CD14-positive monocyte (primary cell): ENCODE results near the gene TKT. TPM values are rescaled to one million over a fixed set of nuclear protein-coding genes. Genes with fewer than 3 reads are reported as not detected.

Experiments used
- DNase-seq, 3 donors: peaks; one replicate each; pipeline ENCODE4 v3.0.0-alpha.2; 2011 to 2022
- H2AFZ ChIP-seq: 2 replicates; pipeline ENCODE4 v1.6.0; 2012; ENCODE audit warnings: mild to moderate bottlenecking, low read depth, low read length, inconsistent platforms; ENCODE audit not compliant: insufficient read depth, poor library complexity, severe bottlenecking
- H3K27ac ChIP-seq, 2 donors: 1 replicate in 1 of 2; 2 replicates in 1 of 2; pipeline ENCODE4 v1.5.1; 2012 to 2013; ENCODE audit warnings: low read length in 2 of 2, control low read depth in 1 of 2, inconsistent platforms in 1 of 2, low read depth in 1 of 2, mild to moderate bottlenecking in 1 of 2
- H3K27me3 ChIP-seq, 2 donors: one replicate each; pipeline versions ENCODE4 v1.6.0 to v1.6.1; 2011 to 2013; ENCODE audit warnings: low read length in 2 of 2; ENCODE audit not compliant: control insufficient read depth in 2 of 2, insufficient read depth in 2 of 2
- H3K36me3 ChIP-seq, 2 donors: replicated peaks in 1 of 2; 1 replicate in 1 of 2; 2 replicates in 1 of 2; pipeline versions ENCODE4 v1.5.1 to v1.6.1; 2012 to 2013; ENCODE audit warnings: low read length in 2 of 2, control low read depth in 1 of 2, inconsistent platforms in 1 of 2, mild to moderate bottlenecking in 1 of 2; ENCODE audit not compliant: insufficient read depth in 2 of 2, control insufficient read depth in 1 of 2
- H3K4me1 ChIP-seq, 2 donors: 1 replicate in 1 of 2; 2 replicates in 1 of 2; pipeline versions ENCODE4 v1.5.1 to v1.6.1; 2012 to 2013; ENCODE audit warnings: low read length in 2 of 2, control low read depth in 1 of 2, inconsistent platforms in 1 of 2, mild to moderate bottlenecking in 1 of 2, moderate library complexity in 1 of 2; ENCODE audit not compliant: insufficient read depth in 2 of 2, control insufficient read depth in 1 of 2
- H3K4me2 ChIP-seq: replicated peaks from 2 replicates; pipeline ENCODE3; 2012; ENCODE audit warnings: low read length, moderate library complexity, mild to moderate bottlenecking; ENCODE audit not compliant: poor library complexity, severe bottlenecking; ENCODE audit errors: extremely low read depth
- H3K4me3 ChIP-seq, 3 experiments: fragments of 200-600 bp in 1 of 3; sonication (generic) in 1 of 3; replicated peaks in 1 of 3; 1 replicate in 2 of 3; 2 replicates in 1 of 3; pipeline ENCODE4 v1.5.1; 2011 to 2013; ENCODE audit warnings: low read length in 3 of 3, mild to moderate bottlenecking in 3 of 3, control low read depth in 2 of 3, low read depth in 2 of 3, inconsistent platforms in 1 of 3, moderate library complexity in 1 of 3
- H3K79me2 ChIP-seq: 2 replicates; pipeline ENCODE4 v1.6.0; 2012; ENCODE audit warnings: mild to moderate bottlenecking, control low read depth, inconsistent platforms, low read length, moderate library complexity; ENCODE audit not compliant: insufficient read depth
- H3K9ac ChIP-seq: 2 replicates; pipeline ENCODE4 v1.6.0; 2017; ENCODE audit warnings: low read length, mild to moderate bottlenecking; ENCODE audit not compliant: insufficient read depth, poor library complexity, severe bottlenecking
- H3K9me3 ChIP-seq, 2 donors: replicated peaks in 1 of 2; 1 replicate in 1 of 2; 2 replicates in 1 of 2; pipeline versions ENCODE4 v1.5.1 to v1.6.1; 2012 to 2013; ENCODE audit warnings: low read length in 2 of 2, control low read depth in 1 of 2; ENCODE audit not compliant: control insufficient read depth in 1 of 2, insufficient read depth in 1 of 2
- H4K20me1 ChIP-seq: 2 replicates; pipeline ENCODE4 v1.6.0; 2012; ENCODE audit warnings: mild to moderate bottlenecking, low read length, control low read depth, moderate library complexity; ENCODE audit not compliant: insufficient read depth
- H3K27ac Mint-ChIP-seq, 7 donors: one replicate each; pipeline ENCODE4 v1.8.0; 2020; ENCODE audit warnings: mild to moderate bottlenecking in 7 of 7, mixed read lengths in 7 of 7, moderate library complexity in 6 of 7, inconsistent platforms in 2 of 7
- H3K27me3 Mint-ChIP-seq, 3 donors: one replicate each; pipeline ENCODE4 v1.8.0; 2021 to 2022; ENCODE audit warnings: low read depth in 3 of 3, mild to moderate bottlenecking in 3 of 3, mixed read lengths in 3 of 3, moderate library complexity in 3 of 3, inconsistent platforms in 1 of 3
- H3K36me3 Mint-ChIP-seq, 2 donors: one replicate each; pipeline ENCODE4 v1.8.0; 2020; ENCODE audit warnings: mixed read lengths in 2 of 2, inconsistent platforms in 1 of 2, mild to moderate bottlenecking in 1 of 2
- H3K4me1 Mint-ChIP-seq: one replicate; pipeline ENCODE4 v1.8.0; 2020; ENCODE audit warnings: mild to moderate bottlenecking, mixed read lengths
- H3K4me3 Mint-ChIP-seq, 2 donors: one replicate each; pipeline ENCODE4 v1.8.0; 2020; ENCODE audit warnings: mild to moderate bottlenecking in 2 of 2, mixed read lengths in 2 of 2, moderate library complexity in 1 of 2
- H3K9me3 Mint-ChIP-seq, 7 donors: one replicate each; pipeline ENCODE4 v1.8.0; 2020 to 2022; ENCODE audit warnings: mixed read lengths in 7 of 7, mild to moderate bottlenecking in 6 of 7, moderate library complexity in 6 of 7, inconsistent platforms in 2 of 7
- CTCF ChIP-seq: fragments of 200-600 bp; IDR thresholded peaks from one replicate; pipeline ENCODE4 v1.8.0; 2022; ENCODE audit warnings: antibody characterized with exemption, mild to moderate bottlenecking
- WGBS: methylation state at CpG from one replicate; pipeline ENCODE4 v1.1.5; 2013; ENCODE audit warnings: missing lambda C conversion rate; ENCODE audit not compliant: insufficient coverage; 5-methylcytosine and 5-hydroxymethylcytosine counted together
- intact Hi-C, 2 donors: fragments of 100-400 bp; cut with micrococcal nuclease; formaldehyde crosslinking; loops; one replicate each; pipeline versions ENCODE4 v1.15.0 to v1.15.1; 2023
- polyA plus RNA-seq, 3 donors: library from polyadenylated mRNA; depleted of rRNA in 1 of 3; unstranded in 2 of 3; stranded (reverse) in 1 of 3; fragments of 300-500 nt in 2 of 3; fragments of >200 nt in 1 of 3; fragmentation: Illumina TruSeq in 2 of 3; gene quantifications; 1 replicate in 2 of 3; 2 replicates in 1 of 3; pipeline ENCODE4 v1.2.3, GENCODE V29; 2012 to 2021

The TKT gene
- polyA plus RNA-seq, 3 donors, result 496 to 582 (median 562) TPM

DNA sequence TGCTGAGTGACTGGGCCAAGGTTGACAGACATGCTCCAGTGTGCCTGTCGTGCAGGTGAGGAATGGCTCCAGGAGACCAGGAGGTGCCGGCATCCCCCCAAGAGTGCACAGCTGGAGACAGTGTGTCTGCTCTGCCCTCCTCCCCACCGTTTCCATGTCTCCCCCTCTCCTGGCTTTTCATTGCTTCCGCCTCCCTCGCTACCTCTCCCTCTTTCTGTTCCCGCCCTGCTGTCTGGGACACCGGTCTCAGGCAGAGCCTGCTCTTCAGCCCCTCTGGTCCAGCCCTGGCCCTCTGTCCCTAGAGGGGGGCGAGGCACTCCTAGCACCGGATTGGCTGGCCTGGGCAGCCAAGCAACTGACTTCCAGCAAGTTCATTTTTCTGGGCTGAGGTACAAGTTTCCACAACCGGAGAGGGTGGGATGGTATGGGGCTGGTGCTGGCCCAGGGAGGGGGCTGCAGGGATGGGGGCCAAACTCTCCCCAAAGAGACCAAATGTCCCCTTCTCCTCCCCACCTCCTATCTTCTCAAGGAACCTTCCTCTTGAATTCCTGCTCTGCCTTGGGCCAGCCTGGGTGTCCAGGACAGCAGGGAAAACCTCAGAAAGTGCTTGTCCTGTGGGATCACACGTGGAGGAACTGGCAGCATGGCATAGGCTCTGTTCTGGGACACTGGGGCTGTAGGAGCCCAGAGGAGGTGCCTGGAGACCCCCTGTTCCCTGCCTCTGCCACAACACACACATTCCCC is 62.2 kb downstream of the TKT start:
- peaks cover 81% of the 10 kb centered on the region for H4K20me1 ChIP-seq
- H3K4me1 ChIP-seq, result peaks cover 21 to 27% of the 10 kb centered on the region in 2 donors
- peaks cover 56 to 64% of the 10 kb centered on the region in 2 donors for H3K36me3 ChIP-seq
- no peak overlapping the region for H2AFZ ChIP-seq
- H3K4me2 ChIP-seq, result no peak overlapping the region
- intact Hi-C loops, result no loop called here
- H3K27me3 Mint-ChIP-seq, result peaks cover 0 to 3% (median 3%) of the 10 kb centered on the region in 3 donors
- peak in 1 of 3 donors; percentile 1 for DNase-seq
- H3K9me3 Mint-ChIP-seq, result no peaks in the 10 kb centered on the region
- H3K27me3 ChIP-seq, result no peaks in the 10 kb centered on the region
- H3K27ac ChIP-seq, result peak overlapping the region; percentile 11 to 51
- H3K4me1 Mint-ChIP-seq, result peaks cover 34% of the 10 kb centered on the region
- no peak overlapping the region for H3K4me3 Mint-ChIP-seq
- H3K9ac ChIP-seq, result no peak overlapping the region
- peak overlapping the region in 5 of 7 donors; percentile 38 to 88 (median 42) for H3K27ac Mint-ChIP-seq
- H3K4me3 ChIP-seq, result no peak overlapping the region
- WGBS, result 96% methylated on average over 8 of the region's 11 CpGs
- peaks cover 44 to 51% of the 10 kb centered on the region in 2 donors for H3K36me3 Mint-ChIP-seq
- no peaks in the 10 kb centered on the region for H3K9me3 ChIP-seq
- TF ChIP-seq CTCF, result no peak
- peaks cover 12% of the 10 kb centered on the region for H3K79me2 ChIP-seq

DNA sequence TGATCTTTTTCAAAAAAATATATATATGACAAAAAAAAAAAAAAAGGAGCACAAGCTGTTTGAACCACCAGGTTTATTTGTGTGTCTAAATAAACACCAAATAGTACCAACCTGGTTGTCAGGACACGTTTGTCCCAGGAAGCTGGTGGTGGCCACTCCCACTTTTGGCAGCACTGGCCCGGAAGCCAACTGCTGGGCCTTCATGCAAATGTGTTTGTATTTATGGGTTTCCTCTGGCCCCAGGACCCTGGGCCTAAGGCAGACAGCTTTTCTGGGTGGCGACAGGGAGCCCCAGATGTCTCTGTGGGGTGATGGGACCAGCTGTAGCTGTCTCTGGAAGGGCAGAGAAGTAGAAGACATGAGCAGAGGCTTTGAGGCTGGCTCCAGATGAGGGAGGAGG is 63.2 kb downstream of the TKT start:
- H3K9me3 Mint-ChIP-seq, result no peaks in the 10 kb centered on the region
- intact Hi-C loops, result no loop called here
- peaks cover 65 to 75% of the 10 kb centered on the region in 2 donors for H3K36me3 ChIP-seq
- no peak for TF ChIP-seq CTCF
- H3K9ac ChIP-seq, result no peak overlapping the region
- 94% methylated on average over 2 of the region's 3 CpGs for WGBS
- H3K36me3 Mint-ChIP-seq, result peaks cover 51 to 62% of the 10 kb centered on the region in 2 donors
- H3K4me1 Mint-ChIP-seq, result peaks cover 34% of the 10 kb centered on the region
- H3K4me3 Mint-ChIP-seq, result no peak overlapping the region
- H3K27ac ChIP-seq, result peak overlapping the region; percentile 12 to 51
- H3K4me3 ChIP-seq, result no peak overlapping the region
- peaks cover 21 to 27% of the 10 kb centered on the region in 2 donors for H3K4me1 ChIP-seq
- H3K79me2 ChIP-seq, result peaks cover 22% of the 10 kb centered on the region
- peaks cover 91% of the 10 kb centered on the region for H4K20me1 ChIP-seq
- no peaks in the 10 kb centered on the region for H3K9me3 ChIP-seq
- H3K27me3 Mint-ChIP-seq, result peaks cover 0 to 3% (median 0%) of the 10 kb centered on the region in 3 donors
- DNase-seq, result no peak
- H3K27me3 ChIP-seq, result no peaks in the 10 kb centered on the region
- H2AFZ ChIP-seq, result no peak overlapping the region
- peak overlapping the region in 4 of 7 donors; percentile 23 to 60 (median 47) for H3K27ac Mint-ChIP-seq
- no peak overlapping the region for H3K4me2 ChIP-seq
